ENCODE results near the gene RFESD. TPM values are rescaled to one million over a fixed set of nuclear protein-coding genes. Genes with fewer than 3 reads are reported as not detected.

The RFESD gene
- polyA plus RNA-seq, 1 of the 3 experiments (the other 2 are of a cell fraction), result 1.8 TPM

GRCh38 chr5:95641741-95642220 is 4.8 kb upstream of the RFESD start:
- Histone ChIP-seq H3K9me2 (no peaks in the 10 kb centered on the region), H4K20me1 (ENCODE audit: insufficient read depth) (no peaks in the 10 kb centered on the region), H3K79me2 (ENCODE audit: insufficient read depth) (no peaks in the 10 kb centered on the region), H3K27me3 (ENCODE audit: insufficient read depth) (no peaks in the 10 kb centered on the region), H3K27ac (ENCODE audit: low read depth in 2 of 2, low read length in 1 of 2) (no peak overlapping the region), H3K9me3 (no peaks in the 10 kb centered on the region), H3F3A (replicated peaks; ENCODE audit: insufficient read depth) (peaks cover 6% of the 10 kb centered on the region), H3K9ac (no peak overlapping the region), H3K4me1 (ENCODE audit: control insufficient read depth in 1 of 2, insufficient read depth in 2 of 2, low read depth in 1 of 2, low read length in 1 of 2) (peaks cover 0 to 2% of the 10 kb centered on the region in 2 experiments; a peak in 1 of 4 replicates), H3K4me2 (no peak overlapping the region), H3K36me3 (replicated peaks in 1 of 2; ENCODE audit: control insufficient read depth in 1 of 2, insufficient read depth in 2 of 2, low read length in 1 of 2) (no peaks in the 10 kb centered on the region), H2AFZ (ENCODE audit: low read depth) (no peak overlapping the region), H3K4me3 (ENCODE audit: low read depth in 2 of 2, low read length in 1 of 2) (no peak overlapping the region)
- ChIA-PET CTCF (interaction anchor here (1.4 to 9.5 kb wide), 3 partner anchors 11 to 204 kb away, joined by 3 to 139 read pairs (median 39); no protein-coding TSS in a partner anchor), POLR2A (no interaction called here)
- TF ChIP-seq RAD21 (IDR thresholded peaks at IDR 0.05; ENCODE audit: low read length), result no peak
- TF ChIP-seq NRF1 (IDR thresholded peaks at IDR 0.05; ENCODE audit: low read depth, low read length), result no peak
- TF ChIP-seq TEAD4 (IDR thresholded peaks at IDR 0.05; ENCODE audit: borderline replicate concordance, insufficient read depth), result no peak
- no peak for TF ChIP-seq FOSL2 (IDR thresholded peaks at IDR 0.05; ENCODE audit: borderline replicate concordance, low read depth)
- TF ChIP-seq REST (IDR thresholded peaks at IDR 0.05; ENCODE audit: low read depth, low read length), result no peak
- TF ChIP-seq ZBTB33 (IDR thresholded peaks at IDR 0.05; ENCODE audit: borderline replicate concordance, low read depth), result no peak
- TF ChIP-seq CTCF (IDR thresholded peaks at IDR 0.05), result no peak
- TF ChIP-seq IRF3 (IDR thresholded peaks at IDR 0.05; ENCODE audit: low read depth, low read length), result no peak
- no peak for TF ChIP-seq PBX3 (IDR thresholded peaks at IDR 0.05)
- no peak for TF ChIP-seq RFX5 (IDR thresholded peaks at IDR 0.05; ENCODE audit: low read length)
- no peak for TF ChIP-seq TCF12 (IDR thresholded peaks at IDR 0.05)
- TF ChIP-seq USF1 (IDR thresholded peaks at IDR 0.05; ENCODE audit: borderline replicate concordance, low read depth), result no peak
- no peak for TF ChIP-seq EZH2phosphoT487 (IDR thresholded peaks at IDR 0.05; ENCODE audit: borderline replicate concordance, low read depth)
- no peak for TF ChIP-seq CHD2 (IDR thresholded peaks at IDR 0.05; ENCODE audit: low read length, partially characterized antibody)
- no peak for TF ChIP-seq JUND (IDR thresholded peaks at IDR 0.05)
- no peak for DNase-seq
- WGBS (ENCODE audit: low lambda C conversion rate), result 79% methylated on average over 4 of the region's 5 CpGs
